IgD-negative memory B cell (primary cell): ENCODE data around the gene MTA1. TPM values are rescaled to one million over a fixed set of nuclear protein-coding genes. Genes with fewer than 3 reads are reported as not detected.
A peak's percentile ranks its signal among the peaks of the same experiment; 100 is the strongest.

Experiments
- H3K27ac Mint-ChIP-seq, 3 donors: one replicate each; pipeline ENCODE4 v1.8.0; 2020 to 2022; ENCODE audit warnings: mild to moderate bottlenecking in 3 of 3, mixed read lengths in 3 of 3, moderate library complexity in 1 of 3
- H3K27me3 Mint-ChIP-seq: one replicate; pipeline ENCODE4 v1.8.0; 2021; ENCODE audit warnings: mixed read lengths
- H3K36me3 Mint-ChIP-seq: one replicate; pipeline ENCODE4 v1.8.0; 2020; ENCODE audit warnings: mild to moderate bottlenecking, mixed read lengths
- H3K4me1 Mint-ChIP-seq, 3 donors: one replicate each; pipeline ENCODE4 v1.8.0; 2020 to 2022; ENCODE audit warnings: mixed read lengths in 3 of 3, mild to moderate bottlenecking in 1 of 3
- H3K4me3 Mint-ChIP-seq, 4 donors: one replicate each; pipeline ENCODE4 v1.8.0; 2020 to 2022; ENCODE audit warnings: mild to moderate bottlenecking in 4 of 4, mixed read lengths in 4 of 4, moderate library complexity in 3 of 4
- H3K9me3 Mint-ChIP-seq, 3 donors: one replicate each; pipeline ENCODE4 v1.8.0; 2020 to 2021; ENCODE audit warnings: mixed read lengths in 3 of 3, mild to moderate bottlenecking in 1 of 3
- polyA plus RNA-seq: library from polyadenylated mRNA; unstranded; fragments of 300-500 nt; fragmentation: Illumina TruSeq; gene quantifications from one replicate; pipeline ENCODE4 v1.2.3, GENCODE V29; 2021

The MTA1 gene
- polyA plus RNA-seq, 1 donor from 2014 or later = 3.7 TPM

DNA sequence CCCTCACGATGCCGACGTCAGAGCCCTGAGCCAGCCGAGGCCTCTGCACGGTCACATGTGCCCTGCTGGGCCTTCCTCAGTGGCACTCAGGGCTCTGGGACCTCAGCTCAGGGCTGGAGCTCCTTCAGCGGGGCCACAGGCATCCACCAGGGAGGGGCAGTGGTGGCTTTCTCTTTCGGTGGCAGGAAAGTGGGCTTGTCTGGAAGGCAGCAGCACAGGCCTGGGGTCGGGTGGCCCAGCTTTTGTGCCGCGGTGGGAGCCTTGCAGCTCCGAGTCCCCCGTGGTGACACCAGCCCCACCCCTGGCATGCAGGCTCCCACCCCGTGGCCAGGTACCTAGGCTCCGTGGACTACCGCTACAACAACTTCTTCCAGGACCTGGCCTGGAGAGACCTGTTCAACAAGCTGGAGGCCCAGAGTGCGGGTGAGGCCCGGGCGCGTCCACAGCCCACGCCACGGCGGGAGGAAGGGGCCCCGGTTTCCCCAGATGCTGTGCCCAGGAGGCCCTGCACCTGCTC lies 35.5 kb upstream of the MTA1 start:
- Mint-ChIP-seq H3K9me3 (no peaks in the 10 kb centered on the region), H3K4me1 (peaks cover 0 to 3% (median 1%) of the 10 kb centered on the region in 3 donors), H3K27me3 (no peaks in the 10 kb centered on the region), H3K4me3 (no peak overlapping the region), H3K36me3 (no peaks in the 10 kb centered on the region), H3K27ac (no peak overlapping the region)

DNA sequence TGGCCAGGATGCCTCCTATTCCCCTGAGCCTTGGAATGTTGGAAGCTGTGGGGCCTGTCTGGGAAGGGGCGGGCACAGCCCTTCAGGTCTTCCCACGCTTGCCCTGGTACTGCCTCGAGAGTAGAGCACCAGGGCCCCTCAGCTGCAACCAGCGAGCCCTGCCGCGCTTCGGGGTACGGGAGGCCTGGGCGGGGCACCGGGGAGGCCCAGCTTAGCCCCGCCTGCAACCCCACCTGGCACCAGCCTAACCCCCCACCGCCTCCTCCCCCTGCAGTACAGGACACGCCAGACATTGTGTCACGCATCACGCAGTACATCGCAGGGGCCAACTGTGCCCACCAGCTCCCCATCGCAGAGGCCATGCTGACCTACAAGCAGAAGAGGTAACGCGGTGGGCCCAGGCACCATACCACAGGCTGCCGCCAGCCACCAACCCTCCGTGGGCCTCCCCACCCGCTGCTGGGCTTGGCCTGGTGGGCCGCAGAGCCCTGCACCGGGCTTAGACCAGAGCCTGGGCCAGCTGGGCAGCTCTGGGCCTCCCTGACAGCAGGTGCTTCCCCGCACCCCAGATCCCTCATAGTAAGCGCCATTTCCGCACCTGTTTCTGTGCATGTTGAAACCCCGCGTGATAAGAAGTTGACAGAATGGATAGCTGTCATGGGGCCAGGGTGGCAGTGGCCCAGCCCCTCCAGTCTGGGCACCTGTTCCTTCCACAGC lies 34.9 kb upstream of the MTA1 start:
- Mint-ChIP-seq H3K27ac (no peak overlapping the region), H3K4me1 (peaks cover 0 to 3% (median 1%) of the 10 kb centered on the region in 3 donors), H3K36me3 (no peaks in the 10 kb centered on the region), H3K27me3 (no peaks in the 10 kb centered on the region), H3K9me3 (no peaks in the 10 kb centered on the region), H3K4me3 (no peak overlapping the region)

DNA sequence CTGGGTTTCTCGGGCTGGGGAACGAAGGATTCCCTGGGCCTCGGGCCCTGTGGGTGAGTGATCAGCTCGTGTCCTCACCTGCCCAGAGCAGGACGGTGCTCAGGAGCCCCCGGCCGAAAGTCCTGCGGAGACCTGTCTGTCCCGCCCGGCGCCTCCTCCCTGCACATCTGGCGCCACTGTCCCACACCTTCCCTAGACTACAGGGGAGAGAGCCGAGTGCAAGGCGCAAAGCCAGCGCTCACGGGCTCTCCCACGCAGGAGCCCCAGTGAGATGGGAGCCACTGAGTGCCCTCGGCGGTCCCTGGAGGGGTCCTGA lies 34.3 kb upstream of the MTA1 start:
- H3K27ac Mint-ChIP-seq = no peak overlapping the region
- H3K27me3 Mint-ChIP-seq = no peaks in the 10 kb centered on the region
- H3K9me3 Mint-ChIP-seq = no peaks in the 10 kb centered on the region
- no peak overlapping the region for H3K4me3 Mint-ChIP-seq
- H3K36me3 Mint-ChIP-seq = no peaks in the 10 kb centered on the region
- H3K4me1 Mint-ChIP-seq = peaks cover 0 to 5% (median 3%) of the 10 kb centered on the region in 3 donors

DNA sequence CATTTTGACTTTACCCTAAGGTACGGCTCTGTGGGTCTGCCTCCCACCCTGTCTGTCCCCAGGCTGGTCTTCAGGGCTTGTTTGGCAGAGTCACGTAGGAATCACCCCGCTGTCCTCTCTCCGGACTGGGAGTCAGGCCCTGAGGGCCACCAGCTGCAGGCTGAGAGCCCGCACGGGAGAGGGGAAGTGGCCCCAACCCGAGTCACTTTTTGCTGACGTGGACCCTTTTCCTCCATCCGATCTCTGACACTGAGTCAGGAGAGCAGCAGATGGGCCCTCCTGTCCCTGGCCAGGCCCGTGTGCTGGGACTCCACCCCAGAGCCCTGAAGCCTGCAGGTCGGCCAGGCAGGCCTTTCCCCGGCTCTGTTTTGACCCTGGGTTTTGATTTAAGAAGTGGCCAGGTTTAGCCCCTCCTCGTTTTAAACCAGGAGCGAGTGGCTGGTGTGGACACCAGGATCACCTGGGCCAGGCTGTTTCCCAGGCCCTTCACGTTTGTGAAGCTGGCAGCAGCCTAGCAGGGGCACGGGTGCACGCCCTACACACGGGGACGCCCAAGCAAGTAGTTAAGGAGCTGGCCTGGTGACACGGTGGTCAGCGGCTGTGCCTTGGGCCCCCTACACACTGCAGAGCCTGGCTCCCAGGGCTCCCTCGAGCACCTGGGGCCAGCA lies 33.8 kb upstream of the MTA1 start:
- no peak overlapping the region for H3K27ac Mint-ChIP-seq
- no peaks in the 10 kb centered on the region for H3K36me3 Mint-ChIP-seq
- H3K4me1 Mint-ChIP-seq = peaks cover 0 to 9% (median 3%) of the 10 kb centered on the region in 3 donors
- no peaks in the 10 kb centered on the region for H3K27me3 Mint-ChIP-seq
- H3K9me3 Mint-ChIP-seq = no peaks in the 10 kb centered on the region
- no peak overlapping the region for H3K4me3 Mint-ChIP-seq

DNA sequence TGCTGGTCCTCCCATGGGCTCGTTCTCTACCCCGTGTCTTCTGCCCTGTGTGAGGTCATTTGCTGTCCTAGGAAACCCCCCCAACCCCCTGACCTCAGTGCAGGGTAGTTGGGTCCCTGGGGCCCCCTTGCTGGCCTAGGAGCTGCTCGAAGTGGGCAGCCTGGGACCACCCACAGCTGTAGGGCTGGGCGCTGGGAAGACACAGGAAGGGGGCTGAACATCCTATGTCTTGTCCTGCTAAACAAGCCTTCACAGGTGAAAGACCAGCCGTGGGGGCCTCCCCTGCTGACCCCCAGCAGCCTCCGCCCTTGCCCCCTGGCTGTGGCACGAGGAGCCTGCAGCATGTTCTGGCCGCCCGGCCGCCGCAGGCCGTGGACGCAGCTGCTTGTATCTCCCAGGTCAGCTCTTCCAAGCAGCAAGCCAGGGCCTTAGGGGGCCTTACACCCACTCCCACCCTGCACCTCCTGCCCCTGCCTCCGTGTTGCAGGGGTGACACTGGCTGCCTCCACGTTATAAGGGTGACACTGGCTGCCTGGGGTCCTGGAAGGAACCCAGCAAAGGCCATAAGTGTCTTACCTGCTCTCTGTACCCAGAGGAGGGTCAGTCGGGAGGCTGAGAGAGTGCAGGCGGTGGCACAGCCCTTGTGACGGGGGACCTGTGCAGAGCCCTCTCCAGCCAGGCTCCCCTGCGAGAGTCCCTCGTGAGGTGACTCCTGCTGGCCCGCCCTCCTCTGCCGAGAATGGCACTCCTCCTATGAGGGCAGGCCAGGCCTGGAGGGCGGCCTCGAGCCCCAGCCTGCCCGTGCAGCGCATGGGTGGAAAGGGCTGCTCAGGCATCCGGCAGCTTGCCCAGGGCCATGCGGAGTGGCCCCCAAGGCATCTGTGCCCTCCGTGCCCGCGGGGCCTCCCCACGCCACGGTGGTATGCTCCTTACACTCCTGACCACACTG lies 32.8 kb upstream of the MTA1 start:
- Mint-ChIP-seq H3K4me3 (no peak overlapping the region), H3K36me3 (no peaks in the 10 kb centered on the region), H3K27me3 (no peaks in the 10 kb centered on the region), H3K27ac (no peak overlapping the region), H3K4me1 (peaks cover 0 to 9% (median 5%) of the 10 kb centered on the region in 3 donors), H3K9me3 (no peaks in the 10 kb centered on the region)

DNA sequence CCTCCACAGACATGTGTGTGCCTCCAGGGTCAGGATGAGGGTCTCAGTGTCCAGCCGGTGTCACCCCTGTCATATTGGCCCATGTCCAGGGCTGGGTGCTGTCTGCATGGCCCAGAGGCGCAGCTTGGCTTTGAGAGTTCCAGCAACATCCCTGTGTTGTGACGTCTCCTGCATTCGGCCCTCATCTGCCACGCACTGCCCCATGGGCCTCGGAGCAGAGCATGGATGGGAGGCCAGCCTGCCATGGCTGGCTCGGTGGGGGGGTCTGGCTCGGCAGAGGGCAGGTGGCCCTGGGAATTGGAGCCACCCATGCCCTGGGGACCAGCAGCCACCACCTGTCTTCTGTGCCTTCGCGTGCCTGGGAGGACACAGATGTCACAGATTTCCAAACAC lies 32.1 kb upstream of the MTA1 start:
- Mint-ChIP-seq H3K36me3 (no peaks in the 10 kb centered on the region), H3K4me3 (no peak overlapping the region), H3K27me3 (no peaks in the 10 kb centered on the region), H3K4me1 (peaks cover 0 to 9% (median 5%) of the 10 kb centered on the region in 3 donors), H3K9me3 (no peaks in the 10 kb centered on the region), H3K27ac (no peak overlapping the region)

DNA sequence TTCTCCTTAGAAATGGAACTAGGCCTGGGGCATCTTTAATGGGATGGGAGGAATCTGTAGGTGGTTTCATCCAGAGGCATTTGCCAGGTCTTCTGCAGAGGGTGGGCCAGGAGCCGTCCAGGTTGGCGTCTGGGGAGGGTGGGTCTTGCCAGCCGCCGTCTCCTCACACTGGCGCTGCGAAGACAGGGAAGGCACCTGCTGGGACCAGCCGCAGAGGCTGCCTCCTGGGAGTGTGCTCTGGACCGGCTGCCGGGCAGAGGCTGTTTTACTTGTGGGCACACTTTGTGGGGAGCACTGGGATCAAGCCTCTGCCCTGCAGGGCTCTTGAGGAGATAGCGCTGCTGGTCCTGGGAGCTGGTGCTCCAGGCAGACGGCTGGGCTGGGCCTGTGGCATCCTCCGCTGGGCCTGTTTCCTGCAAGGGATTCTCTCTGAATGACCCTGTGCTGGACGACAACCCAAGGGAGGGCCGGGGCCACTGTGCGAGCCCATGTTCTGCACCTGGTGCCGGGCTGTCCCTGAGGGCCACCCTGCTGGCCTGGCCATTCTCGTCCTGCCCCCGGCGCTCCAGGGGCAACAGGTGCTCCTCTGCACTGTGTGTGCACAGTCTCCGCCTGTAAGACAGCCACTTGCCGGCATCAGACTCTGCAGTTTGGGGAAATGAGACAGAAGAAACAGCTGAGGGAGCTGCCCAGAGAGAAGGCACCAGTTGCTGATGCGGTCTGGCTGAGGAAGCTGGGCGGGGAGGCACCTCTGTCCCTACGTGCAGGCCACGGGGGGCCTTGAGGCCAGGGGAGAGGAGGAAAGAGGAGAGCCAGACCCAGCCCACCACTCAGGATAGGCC lies 31.3 kb upstream of the MTA1 start:
- Mint-ChIP-seq H3K4me3 (peak overlapping the region in 1 of 4 donors; percentile 63), H3K9me3 (no peaks in the 10 kb centered on the region), H3K36me3 (no peaks in the 10 kb centered on the region), H3K27me3 (no peaks in the 10 kb centered on the region), H3K4me1 (peaks cover 0 to 9% (median 5%) of the 10 kb centered on the region in 3 donors), H3K27ac (no peak overlapping the region)

DNA sequence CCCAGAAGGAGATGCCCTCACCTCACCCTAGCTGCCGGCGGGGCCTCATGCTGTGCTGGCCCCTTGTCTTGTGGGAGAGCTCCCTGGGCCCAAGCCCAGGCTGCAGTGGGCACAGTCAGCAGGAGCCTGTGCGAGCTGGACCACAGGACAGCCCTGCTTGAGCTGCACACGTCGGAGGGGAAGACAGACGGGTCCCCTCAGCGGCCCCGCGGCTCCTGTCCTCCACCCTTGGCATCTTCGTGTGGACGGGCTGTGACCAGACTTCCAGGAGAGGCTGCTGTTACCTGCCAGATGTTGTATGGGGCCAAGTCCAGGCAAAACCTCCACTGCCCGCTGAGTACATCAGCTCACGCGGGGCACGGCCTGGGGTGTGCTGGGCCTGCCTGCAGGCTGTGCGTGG lies 30.7 kb upstream of the MTA1 start:
- H3K27ac Mint-ChIP-seq = no peak overlapping the region
- H3K4me1 Mint-ChIP-seq = peaks cover 0 to 9% (median 5%) of the 10 kb centered on the region in 3 donors
- no peaks in the 10 kb centered on the region for H3K27me3 Mint-ChIP-seq
- no peaks in the 10 kb centered on the region for H3K9me3 Mint-ChIP-seq
- H3K36me3 Mint-ChIP-seq = no peaks in the 10 kb centered on the region
- no peak overlapping the region for H3K4me3 Mint-ChIP-seq

DNA sequence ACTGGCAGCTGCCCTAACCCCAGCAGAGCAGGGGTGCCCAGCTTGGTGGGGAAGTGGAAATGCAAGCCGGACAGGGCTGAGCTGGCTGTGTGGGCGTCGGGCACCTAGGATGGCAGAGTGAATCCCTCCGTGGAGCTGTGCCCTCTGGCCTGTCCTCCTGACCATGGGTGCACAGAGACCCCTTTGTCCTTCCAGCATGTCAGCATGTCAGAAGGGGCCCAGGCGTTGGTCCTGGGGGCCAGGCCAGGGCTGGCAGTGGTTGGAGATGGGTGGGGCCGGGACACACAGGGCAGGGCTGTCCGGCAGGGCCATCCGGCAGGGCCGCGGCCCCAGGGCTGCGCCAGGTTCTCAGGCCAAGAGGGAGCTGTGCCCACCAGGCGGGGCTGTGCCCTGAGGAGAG lies 30.1 kb upstream of the MTA1 start:
- no peaks in the 10 kb centered on the region for H3K36me3 Mint-ChIP-seq
- no peak overlapping the region for H3K4me3 Mint-ChIP-seq
- peaks cover 0 to 9% (median 5%) of the 10 kb centered on the region in 3 donors for H3K4me1 Mint-ChIP-seq
- H3K27me3 Mint-ChIP-seq = no peaks in the 10 kb centered on the region
- no peaks in the 10 kb centered on the region for H3K9me3 Mint-ChIP-seq
- H3K27ac Mint-ChIP-seq = no peak overlapping the region

DNA sequence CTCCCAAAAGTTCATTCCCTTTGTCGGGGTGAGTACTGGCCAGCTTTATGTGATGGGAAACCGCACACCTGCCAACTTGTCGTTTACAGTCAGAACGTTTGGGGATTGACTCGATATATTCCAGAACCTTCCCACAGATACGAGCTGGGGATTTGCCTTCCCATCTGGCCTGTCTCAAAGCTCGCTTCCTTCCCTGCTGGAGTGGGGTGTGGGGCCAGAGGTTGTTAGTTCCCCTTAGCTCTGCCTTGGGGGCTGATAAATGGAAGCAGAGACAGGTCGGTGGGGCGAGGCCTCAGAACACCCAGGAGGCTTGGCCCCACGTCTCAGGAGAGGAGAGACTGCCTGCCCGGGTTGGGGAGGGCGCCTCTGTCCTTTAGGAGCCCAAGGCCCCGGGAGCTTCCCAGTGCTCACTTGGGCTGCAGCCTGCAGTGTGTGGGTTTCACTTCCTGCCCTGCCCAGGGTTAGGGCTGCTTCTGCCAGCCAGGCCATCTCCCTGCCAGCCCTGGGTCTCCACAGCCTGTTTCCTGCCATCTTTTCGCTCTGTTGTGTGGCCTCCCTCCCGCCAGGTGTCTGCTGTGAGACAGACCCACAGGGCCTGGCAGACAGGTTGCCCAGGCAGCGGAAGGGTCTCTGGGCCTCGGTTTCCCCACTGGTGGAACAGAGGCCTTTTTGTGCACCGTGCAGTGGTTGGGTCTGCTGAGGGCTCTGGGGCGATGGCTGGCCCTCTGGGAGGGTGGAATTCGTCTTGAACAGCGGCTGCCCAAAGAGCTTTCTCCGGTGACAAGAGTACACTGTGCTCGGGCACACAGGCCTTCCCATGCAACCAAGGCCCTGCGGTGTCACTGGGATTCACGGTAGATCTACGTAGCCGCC lies 29.4 kb upstream of the MTA1 start:
- H3K9me3 Mint-ChIP-seq = no peaks in the 10 kb centered on the region
- peak overlapping the region in 2 of 4 donors; percentile 33 to 70 for H3K4me3 Mint-ChIP-seq
- no peaks in the 10 kb centered on the region for H3K27me3 Mint-ChIP-seq
- H3K36me3 Mint-ChIP-seq = no peaks in the 10 kb centered on the region
- H3K4me1 Mint-ChIP-seq = peaks cover 0 to 9% (median 5%) of the 10 kb centered on the region in 3 donors
- H3K27ac Mint-ChIP-seq = peak overlapping the region in 2 of 3 donors; percentile 7 to 63

DNA sequence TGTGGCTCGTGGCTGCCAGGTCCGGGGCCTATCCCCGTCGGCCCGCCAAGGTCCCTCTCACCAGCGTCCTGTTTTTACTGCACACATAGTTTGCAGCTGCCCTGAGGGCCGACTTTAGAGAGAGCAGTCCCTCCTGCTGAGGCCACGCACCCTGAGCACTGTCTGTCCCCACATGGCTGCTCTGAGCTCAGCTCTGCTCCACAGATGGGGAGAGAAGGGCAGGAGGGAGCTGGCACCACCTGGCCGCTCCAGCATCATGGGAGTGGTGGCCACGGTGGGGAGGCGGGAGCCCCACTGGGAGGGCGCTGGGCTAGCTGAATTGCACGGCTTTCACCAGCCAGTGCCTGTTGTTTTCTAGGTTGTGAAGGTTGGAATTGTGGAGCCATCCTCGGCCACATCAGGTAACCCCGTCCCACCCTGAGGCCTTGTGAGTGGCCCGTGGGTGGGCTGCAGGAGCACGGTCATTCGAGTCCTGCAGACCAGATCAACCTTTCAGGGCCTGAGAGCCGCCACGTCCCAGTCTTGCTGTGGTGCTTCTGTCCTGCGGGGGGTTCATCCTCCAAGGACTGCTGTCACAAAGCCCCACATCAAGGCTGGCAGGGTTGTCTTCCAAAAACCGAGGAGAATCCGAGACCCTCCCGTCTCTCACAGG lies 28.7 kb upstream of the MTA1 start:
- H3K4me1 Mint-ChIP-seq = peaks cover 0 to 9% (median 5%) of the 10 kb centered on the region in 3 donors
- H3K27ac Mint-ChIP-seq = no peak overlapping the region
- H3K9me3 Mint-ChIP-seq = no peaks in the 10 kb centered on the region
- H3K4me3 Mint-ChIP-seq = no peak overlapping the region
- no peaks in the 10 kb centered on the region for H3K36me3 Mint-ChIP-seq
- H3K27me3 Mint-ChIP-seq = no peaks in the 10 kb centered on the region

DNA sequence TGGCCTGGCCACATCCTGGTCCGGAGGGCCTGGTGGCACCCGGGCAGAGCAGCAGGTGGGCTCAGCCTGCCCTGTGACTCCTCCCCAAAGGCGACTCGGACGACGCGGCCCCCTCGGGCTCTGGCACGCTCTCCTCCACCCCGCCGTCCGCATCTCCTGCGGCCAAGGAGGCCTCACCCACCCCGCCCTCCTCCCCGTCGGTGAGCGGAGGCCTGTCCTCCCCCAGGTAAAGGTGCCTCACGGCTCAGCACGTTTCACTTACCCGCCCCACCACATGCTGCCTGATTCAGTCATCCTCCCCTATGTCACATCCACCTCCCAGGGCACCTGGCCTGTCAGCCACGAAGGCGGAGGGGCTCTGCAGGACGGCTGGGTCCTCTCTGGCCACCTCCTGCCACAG lies 28.1 kb upstream of the MTA1 start:
- Mint-ChIP-seq H3K9me3 (no peaks in the 10 kb centered on the region), H3K27ac (peak overlapping the region in 1 of 3 donors; percentile 96), H3K36me3 (no peaks in the 10 kb centered on the region), H3K27me3 (no peaks in the 10 kb centered on the region), H3K4me3 (no peak overlapping the region), H3K4me1 (peaks cover 0 to 9% (median 5%) of the 10 kb centered on the region in 3 donors)
